K562 (cell line): ENCODE results near the gene ZNF672. TPM values are rescaled to one million over a fixed set of nuclear protein-coding genes. Genes with fewer than 3 reads are reported as not detected.

ENCODE experiments used
- AFF1 ChIP-seq, 2 experiments: fragments of 450-650 bp; IDR thresholded peaks; 2 replicates each; pipeline ENCODE4 v1.6.1; 2018; ENCODE audit warnings: mild to moderate bottlenecking in 2 of 2, low read depth in 1 of 2; ENCODE audit not compliant: partially characterized antibody in 2 of 2
- ARNT ChIP-seq, 2 experiments: fragments of 450-650 bp; IDR thresholded peaks; 2 replicates each; pipeline ENCODE4 v1.6.1; 2016; ENCODE audit warnings: mild to moderate bottlenecking in 1 of 2
- ATF3 ChIP-seq, 2 experiments: fragments of 450-650 bp in 1 of 2; sonication (generic) in 1 of 2; formaldehyde crosslinking in 1 of 2; IDR thresholded peaks in 1 of 2; conservative IDR thresholded peaks in 1 of 2; 2 replicates each; pipeline versions ENCODE4 v1.6.1 to v1.8.1; 2016 to 2023; ENCODE audit warnings: mild to moderate bottlenecking in 2 of 2, moderate library complexity in 2 of 2, inconsistent platforms in 1 of 2, missing genetic modification reagents in 1 of 2
- ATF7 ChIP-seq: fragments of 450-650 bp; IDR thresholded peaks from 2 replicates; pipeline ENCODE4 v1.7.1; 2014; ENCODE audit warnings: mild to moderate bottlenecking, moderate library complexity
- CBFA2T3 ChIP-seq: fragments of 450-650 bp; IDR thresholded peaks from 2 replicates; pipeline ENCODE4 v1.6.1; 2017
- FUS ChIP-seq: fragments of 200-400 bp; formaldehyde crosslinking; optimal IDR thresholded peaks from 2 replicates; pipeline ENCODE3; 2017; ENCODE audit warnings: low read depth, low read length
- GATAD2B ChIP-seq: fragments of 450-650 bp; IDR thresholded peaks from 2 replicates; pipeline ENCODE4 v1.6.1; 2017; ENCODE audit warnings: mild to moderate bottlenecking, borderline replicate concordance
- NR2C2 ChIP-seq, 2 experiments: fragments of 200-800 bp in 1 of 2; sonication (Bioruptor generic) in 1 of 2; sonication (generic) in 1 of 2; formaldehyde crosslinking in 1 of 2; IDR thresholded peaks; 2 replicates each; pipeline versions ENCODE4 v1.6.1 to v1.8.0; 2016 to 2022; ENCODE audit warnings: mild to moderate bottlenecking in 1 of 2, missing compliant biosample characterization in 1 of 2, missing genetic modification characterization in 1 of 2, missing genetic modification reagents in 1 of 2
- PML ChIP-seq: IDR thresholded peaks from 2 replicates; pipeline ENCODE4 v1.6.1; 2012; ENCODE audit warnings: low read length, inconsistent platforms
- TAL1 ChIP-seq: fragments of 450-650 bp; IDR thresholded peaks from 2 replicates; pipeline ENCODE4 v1.6.1; 2016; ENCODE audit warnings: mild to moderate bottlenecking
- TEAD4 ChIP-seq, 2 experiments: sonication (generic) in 1 of 2; formaldehyde crosslinking in 1 of 2; IDR thresholded peaks; 2 replicates each; pipeline versions ENCODE4 v1.6.1 to v1.8.0; 2012 to 2022; ENCODE audit warnings: borderline replicate concordance in 1 of 2, inconsistent platforms in 1 of 2, low read length in 1 of 2, mild to moderate bottlenecking in 1 of 2, missing genetic modification reagents in 1 of 2
- TOE1 ChIP-seq, 2 experiments: fragments of 450-650 bp in 1 of 2; sonication (generic) in 1 of 2; formaldehyde crosslinking in 1 of 2; IDR thresholded peaks; 2 replicates each; pipeline versions ENCODE4 v1.7.1 to v1.8.0; 2016 to 2022; ENCODE audit warnings: borderline replicate concordance in 2 of 2, mild to moderate bottlenecking in 2 of 2, antibody characterized with exemption in 1 of 2, inconsistent platforms in 1 of 2, low read depth in 1 of 2, missing genetic modification reagents in 1 of 2, moderate library complexity in 1 of 2
- ZBTB11 ChIP-seq, 3 experiments: fragments of 200-800 bp in 1 of 3; fragments of 250-450 bp in 1 of 3; fragments of 450-650 bp in 1 of 3; sonication (Bioruptor Pico) in 1 of 3; sonication (Bioruptor generic) in 1 of 3; formaldehyde crosslinking in 1 of 3; IDR thresholded peaks; 2 replicates each; pipeline versions ENCODE4 v1.6.1 to v1.8.0; 2016 to 2022; ENCODE audit warnings: mild to moderate bottlenecking in 2 of 3, missing genetic modification characterization in 2 of 3, missing compliant biosample characterization in 1 of 3, moderate library complexity in 1 of 3
- ZNF23 ChIP-seq: fragments of 250-450 bp; sonication (Bioruptor Pico); IDR thresholded peaks from 2 replicates; pipeline ENCODE4 v1.4.0; 2020; ENCODE audit warnings: mild to moderate bottlenecking
- ZNF274 ChIP-seq: IDR thresholded peaks from 2 replicates; pipeline ENCODE4 v1.6.1; 2011; ENCODE audit warnings: low read depth, mild to moderate bottlenecking, low read length, moderate library complexity, borderline replicate concordance
- ZNF395 ChIP-seq: fragments of 200-800 bp; sonication (Bioruptor generic); IDR thresholded peaks from 2 replicates; pipeline ENCODE4 v1.6.1; 2017; ENCODE audit warnings: missing genetic modification characterization, missing compliant biosample characterization
- polyA plus RNA-seq, 8 experiments: library from polyadenylated mRNA; depleted of rRNA in 4 of 8; stranded (reverse) in 5 of 8; unstranded in 3 of 8; fragments of >200 nt; fragmentation: Nextera tagmentation in 2 of 8; fragmentation: Illumina TruSeq in 1 of 8; extraction: Ambion mirVana in 2 of 8; extraction: Trizol in 1 of 8; gene quantifications; 2 replicates each; pipeline versions ENCODE4 v1.2.1 to v1.2.3, GENCODE V29; 2011 to 2014; ENCODE audit warnings: inconsistent platforms in 1 of 8, missing spikeins in 1 of 8
- total RNA-seq, 7 experiments: library from RNA; depleted of rRNA in 6 of 7; stranded (reverse); fragments of >200 nt in 6 of 7; fragmentation: Illumina TruSeq in 2 of 7; extraction: Trizol in 2 of 7; gene quantifications; 2 replicates each; pipeline versions ENCODE4 v1.2.1 to v1.2.3, GENCODE V29; 2011 to 2021; ENCODE audit warnings: low replicate concordance in 1 of 7

Gene ZNF672
- total and polyA plus RNA-seq, 9 of the 15 experiments (the other 6 are each of a cell fraction or from before 2014, with no cell fraction given) = 1.9 to 57.9 (median 24.1) TPM

- TF ChIP-seq ZBTB11 (CRISPR knock-in tag; IDR thresholded peaks at IDR 0.05) (peak in 1 of 3 experiments; percentile 46; a peak in 1 of 6 replicates), ZNF274 (no peak), NR2C2 (CRISPR knock-in tag; IDR thresholded peaks at IDR 0.05) (no peak), NR2C2 (tag; IDR thresholded peaks at IDR 0.05) (peak; percentile 79), ZNF23 (no peak), FUS (no peak), ATF3 (IDR thresholded peaks at IDR 0.05) (peak; percentile 98), ATF3 (CRISPR knock-in tag; conservative IDR thresholded peaks at IDR 0.05) (no peak; the same call in 1 of the 2 replicates), TEAD4 (IDR thresholded peaks at IDR 0.05; ENCODE audit: low read length) (peak; percentile 71), TEAD4 (CRISPR knock-in tag; IDR thresholded peaks at IDR 0.05; ENCODE audit: borderline replicate concordance) (no peak), ARNT (IDR thresholded peaks at IDR 0.05) (peak; percentile 77 to 94; a peak in 2 of 4 replicates), PML (peak; percentile 23; the same call in 1 of the 2 replicates), AFF1 (IDR thresholded peaks at IDR 0.05; ENCODE audit: low read depth in 1 of 2, partially characterized antibody in 2 of 2) (peak in 1 of 2 experiments; percentile 85), TAL1 (peak; percentile 36), ATF7 (peak; percentile 86), CBFA2T3 (peak; percentile 88), TOE1 (IDR thresholded peaks at IDR 0.05; ENCODE audit: borderline replicate concordance) (peak; percentile 68), TOE1 (CRISPR knock-in tag; IDR thresholded peaks at IDR 0.05; ENCODE audit: borderline replicate concordance, low read depth) (no peak), ZNF395 (CRISPR knock-in tag) (peak; percentile 45; the same call in 1 of the 2 replicates), GATAD2B (peak; percentile 73)
These were observed 9.2 kb upstream of the ZNF672 start (continued) for GRCh38 chr1:248828845-248829244.
